MM.1S (cell line): ENCODE data around the gene KXD1.

Experiments used
- CTCF ChIP-seq: fragments of 300-600 bp; sonication (generic); IDR thresholded peaks from 2 replicates; pipeline ENCODE4 v1.5.1; 2016; ENCODE audit warnings: antibody characterized with exemption, low read length, mixed read lengths
- EZH2 ChIP-seq: fragments of 300-600 bp; sonication (generic); optimal IDR thresholded peaks from 2 replicates; pipeline ENCODE3; 2017; ENCODE audit warnings: low read depth, mild to moderate bottlenecking, antibody characterized with exemption, low read length, mixed read lengths

- TF ChIP-seq EZH2 (peak; percentile 70), CTCF (no peak)
Measured at GRCh38 chr19:18612772-18613588, 55.3 kb downstream of the KXD1 start, which contains the start of gene TMEM59L.
